SK-N-MC (cell line): ENCODE measurements around the gene SRRM4.

Source experiments
- EZH2 ChIP-seq: fragments of 200-600 bp; sonication (generic); IDR thresholded peaks from one replicate; pipeline ENCODE4 v1.6.1; 2017; ENCODE audit warnings: antibody characterized with exemption
- POLR2AphosphoS5 ChIP-seq: IDR thresholded peaks from 2 replicates; pipeline ENCODE4 v1.6.1; 2012; ENCODE audit warnings: mild to moderate bottlenecking, low read depth, low read length, borderline replicate concordance

- TF ChIP-seq EZH2: no peak
- no peak for TF ChIP-seq POLR2AphosphoS5
Observed at GRCh38 chr12:119159844-119160243, 178.5 kb downstream of the SRRM4 start.
